Subcutaneous adipose tissue (tissue), 4 donors: Measurements from ENCODE around the gene STAT5B. TPM values are rescaled to one million over a fixed set of nuclear protein-coding genes. Genes with fewer than 3 reads are reported as not detected.

ENCODE experiments used
- total RNA-seq, 4 donors: library from RNA; depleted of rRNA; stranded (reverse); fragments of >200 nt; gene quantifications; one replicate each; pipeline ENCODE4 v1.1.0, GENCODE V29; 2016
- TF ChIP-seq, protein P1 (sequence below): fragments of 450-650 bp; IDR thresholded peaks from one replicate; pipeline ENCODE4 v1.5.1; 2016; ENCODE audit warnings: low read depth, mild to moderate bottlenecking, control low read depth, antibody characterized with exemption, moderate library complexity

The STAT5B gene
- total RNA-seq, 4 donors from 2014 or later = 87.6 to 200 (median 113) TPM

DNA sequence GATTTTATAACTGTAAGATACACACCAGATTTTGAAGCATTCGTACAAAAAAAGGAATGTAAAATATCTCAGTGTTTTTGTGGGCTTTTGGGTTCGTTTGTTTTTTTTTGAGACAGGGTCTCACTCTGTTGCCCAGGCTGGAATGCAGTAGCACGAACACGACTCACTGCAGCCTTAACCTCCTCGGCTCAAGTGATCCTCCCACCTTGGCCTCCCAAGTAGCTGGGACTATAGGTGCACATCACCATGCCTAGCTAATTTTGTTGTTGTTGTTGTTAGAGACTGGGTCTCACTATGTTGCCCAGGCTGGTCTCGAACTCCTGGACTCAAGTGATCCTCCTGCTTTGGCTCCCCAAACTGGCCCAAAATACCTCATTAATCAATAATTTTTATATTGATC, 15.9 kb downstream of the STAT5B start:
- TF ChIP-seq, protein P1, sequence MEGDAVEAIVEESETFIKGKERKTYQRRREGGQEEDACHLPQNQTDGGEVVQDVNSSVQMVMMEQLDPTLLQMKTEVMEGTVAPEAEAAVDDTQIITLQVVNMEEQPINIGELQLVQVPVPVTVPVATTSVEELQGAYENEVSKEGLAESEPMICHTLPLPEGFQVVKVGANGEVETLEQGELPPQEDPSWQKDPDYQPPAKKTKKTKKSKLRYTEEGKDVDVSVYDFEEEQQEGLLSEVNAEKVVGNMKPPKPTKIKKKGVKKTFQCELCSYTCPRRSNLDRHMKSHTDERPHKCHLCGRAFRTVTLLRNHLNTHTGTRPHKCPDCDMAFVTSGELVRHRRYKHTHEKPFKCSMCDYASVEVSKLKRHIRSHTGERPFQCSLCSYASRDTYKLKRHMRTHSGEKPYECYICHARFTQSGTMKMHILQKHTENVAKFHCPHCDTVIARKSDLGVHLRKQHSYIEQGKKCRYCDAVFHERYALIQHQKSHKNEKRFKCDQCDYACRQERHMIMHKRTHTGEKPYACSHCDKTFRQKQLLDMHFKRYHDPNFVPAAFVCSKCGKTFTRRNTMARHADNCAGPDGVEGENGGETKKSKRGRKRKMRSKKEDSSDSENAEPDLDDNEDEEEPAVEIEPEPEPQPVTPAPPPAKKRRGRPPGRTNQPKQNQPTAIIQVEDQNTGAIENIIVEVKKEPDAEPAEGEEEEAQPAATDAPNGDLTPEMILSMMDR = no peak

DNA sequence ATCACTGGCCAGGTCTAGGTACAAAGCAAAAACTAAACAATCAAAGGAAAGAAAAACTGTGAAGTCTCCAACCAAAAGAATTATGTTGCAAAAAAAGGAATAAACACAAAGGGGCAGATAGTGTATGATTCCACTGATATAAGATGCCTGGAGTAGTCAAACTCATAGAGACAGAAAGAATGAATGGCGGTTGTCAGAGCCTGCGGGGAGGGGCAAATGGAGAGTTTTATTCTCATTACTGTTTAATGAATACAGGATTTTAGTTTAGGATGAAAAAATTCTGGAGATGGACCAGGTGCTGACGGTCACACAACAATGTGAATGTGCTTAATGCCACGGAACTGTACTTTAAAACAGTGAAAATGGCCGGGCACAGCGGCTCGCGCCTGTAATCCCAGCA, 20.7 kb downstream of the STAT5B start:
- TF ChIP-seq, protein P1 = no peak

DNA sequence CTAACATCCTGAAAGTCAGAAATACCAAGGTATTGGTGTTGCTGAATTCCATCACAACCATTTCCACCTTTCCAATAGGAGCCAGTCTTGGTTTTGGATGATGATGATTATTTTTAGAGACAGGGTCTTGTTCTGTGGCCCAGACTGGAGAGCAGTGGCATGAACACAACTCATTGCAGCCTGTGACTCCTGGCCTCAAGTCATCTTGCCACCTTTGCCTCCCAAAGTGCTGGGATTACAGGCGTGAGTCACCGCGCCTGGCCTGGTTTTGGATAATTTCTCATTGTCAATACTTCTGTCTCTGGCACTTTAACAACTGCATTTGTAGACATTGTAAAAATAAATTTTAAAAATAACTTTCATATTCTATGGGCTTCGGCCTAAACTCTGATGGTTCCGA, 22.6 kb downstream of the STAT5B start:
- TF ChIP-seq, protein P1 = no peak

DNA sequence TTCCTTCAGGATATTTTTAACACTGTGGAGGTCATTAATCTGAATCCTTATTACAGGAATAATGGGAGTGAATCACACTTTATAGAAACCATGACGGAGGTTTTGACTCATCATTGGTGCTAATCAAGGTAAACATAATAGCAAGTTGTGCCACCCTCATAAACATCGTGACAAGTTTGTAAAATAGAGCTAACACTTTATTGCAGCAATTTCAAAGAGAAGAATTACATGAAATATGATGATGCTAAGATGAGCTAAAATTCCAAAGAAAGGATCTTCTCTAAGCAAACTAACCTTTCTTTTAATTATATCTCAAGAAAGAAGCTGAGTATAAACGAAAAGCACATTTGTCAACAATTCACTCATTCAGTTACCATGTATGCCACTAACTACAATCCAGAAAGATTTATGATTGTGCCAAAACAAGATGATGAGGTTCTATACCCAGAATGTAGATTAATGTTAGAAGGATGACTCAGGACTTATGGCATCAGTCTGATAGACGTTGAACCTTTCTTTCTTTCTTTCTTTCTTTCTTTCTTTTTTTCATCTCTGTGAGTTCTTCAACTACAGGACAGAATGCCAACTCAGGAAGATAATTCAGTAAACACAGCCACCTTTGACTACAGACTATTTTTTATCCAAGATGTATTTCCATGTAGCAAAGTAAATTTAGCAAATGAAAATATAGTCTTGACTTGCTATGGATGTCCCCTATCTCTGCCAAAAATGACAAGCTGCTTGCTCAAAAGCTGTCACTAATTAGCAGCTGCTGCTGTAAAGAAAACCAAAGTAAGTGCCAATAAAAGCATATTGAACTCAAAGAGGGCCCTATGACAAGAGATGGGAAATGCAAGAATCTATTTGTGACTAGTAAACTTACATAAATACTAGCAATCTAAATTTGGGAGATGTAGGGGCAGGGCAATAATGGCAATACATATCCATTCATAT, 23.3 kb downstream of the STAT5B start:
- TF ChIP-seq, protein P1 = no peak

DNA sequence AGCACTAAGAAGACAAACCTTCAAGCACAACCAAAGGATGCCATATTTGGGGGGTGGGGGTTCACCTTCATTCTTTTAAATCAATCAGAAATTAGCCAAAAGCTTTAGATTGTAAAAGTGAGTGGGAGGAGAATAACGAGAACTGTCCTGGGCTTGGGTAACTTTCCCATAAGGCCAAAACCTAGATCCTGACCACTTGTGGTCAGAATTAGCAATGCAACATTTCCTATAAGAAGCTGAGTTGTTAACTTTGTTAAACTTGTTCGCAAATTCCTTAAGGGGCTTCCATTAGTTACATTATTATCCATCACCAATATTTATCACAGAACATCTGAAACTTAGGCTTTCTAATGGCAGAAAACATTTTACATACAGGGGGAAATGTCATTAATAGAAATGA, 25.1 kb downstream of the STAT5B start:
- TF ChIP-seq, protein P1 = no peak

DNA sequence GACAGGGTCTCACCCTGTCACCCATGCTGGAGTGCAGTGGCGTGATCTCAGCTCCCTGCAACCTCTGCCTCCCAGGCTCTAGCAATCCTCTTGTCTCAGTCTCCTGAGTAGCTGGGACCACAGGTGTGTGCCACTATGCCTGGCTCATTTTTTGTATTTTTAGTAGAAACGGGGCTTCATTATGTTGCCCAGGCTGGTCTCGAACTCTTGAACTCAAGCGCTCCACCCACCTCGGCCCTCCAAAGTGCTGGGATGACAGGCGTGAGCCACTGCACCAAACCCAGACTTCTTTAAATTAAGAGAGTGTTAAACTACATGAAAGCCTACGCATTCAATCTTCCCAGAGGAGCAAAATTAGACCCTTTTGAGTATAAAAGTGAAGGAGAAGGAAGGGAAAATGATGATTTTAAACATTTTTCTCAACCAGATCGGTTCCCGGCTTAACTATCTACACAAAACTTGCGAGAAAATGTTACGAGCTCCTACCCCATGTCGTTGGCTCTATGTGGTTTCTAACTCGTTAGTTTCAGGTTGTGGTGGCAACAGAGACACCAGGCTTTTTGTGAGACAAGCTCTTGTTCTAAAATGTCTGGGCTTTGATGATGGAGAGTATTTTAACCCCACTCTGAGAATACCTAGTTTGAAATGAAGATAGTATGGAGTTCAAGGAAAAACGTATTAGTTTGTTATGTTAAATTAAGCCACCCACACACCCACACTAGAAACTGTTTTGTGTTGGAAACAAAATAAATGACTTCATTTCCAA, 26.3 kb downstream of the STAT5B start:
- TF ChIP-seq, protein P1 = no peak
